IMR-90 (cell line): ENCODE data around the gene KCTD11. TPM values are rescaled to one million over a fixed set of nuclear protein-coding genes. Genes with fewer than 3 reads are reported as not detected.
A peak's percentile ranks its signal among the peaks of the same experiment; 100 is the strongest.

ENCODE experiments used
- ATAC-seq: fragments of 200-7000 bp; cut with Tn5 transposase; 2 replicates; pipeline ENCODE4 v1.9.1; 2020; ENCODE audit warnings: low read depth, mild to moderate bottlenecking, moderate library complexity
- BruUV-seq: library from RNA; stranded (reverse); fragments of 400-500 nt; replicated peaks from 2 replicates; lab custom pipeline; 2021; lab: Mats Ljungman, UMichigan
- CTCF ChIA-PET: fragments of 300-600 bp; formaldehyde crosslinking; extraction: SDS; loops from one replicate; lab custom pipeline; 2021; ENCODE audit warnings: antibody characterized with exemption; lab: Yijun Ruan, JAX
- POLR2A ChIA-PET: fragments of 300-600 bp; sonication (Branson Sonifier 250); formaldehyde crosslinking; loops from one replicate; lab custom pipeline; 2022; ENCODE audit warnings: antibody characterized with exemption; ENCODE audit not compliant: unreplicated experiment; lab: Charles Lee
- DNase-seq: peaks from one replicate; pipeline ENCODE4 v3.0.0; 2013
- H2AFZ ChIP-seq: replicated peaks from 2 replicates; pipeline ENCODE3; 2013; ENCODE audit warnings: low read length, mild to moderate bottlenecking; ENCODE audit not compliant: poor library complexity
- H2AK5ac ChIP-seq: 2 replicates; pipeline ENCODE4 v1.6.1; 2013; ENCODE audit warnings: low read depth, low read length, inconsistent platforms
- H2AK9ac ChIP-seq: replicated peaks from 2 replicates; pipeline ENCODE3; 2013; ENCODE audit warnings: mild to moderate bottlenecking, low read depth, low read length, moderate library complexity; ENCODE audit not compliant: poor library complexity
- H2BK120ac ChIP-seq: 2 replicates; pipeline ENCODE4 v1.6.1; 2013; ENCODE audit warnings: low read depth, low read length, inconsistent platforms
- H2BK15ac ChIP-seq: 3 replicates; pipeline ENCODE4 v1.6.1; 2013; ENCODE audit warnings: low read depth, low read length, inconsistent platforms
- H2BK20ac ChIP-seq: 2 replicates; pipeline ENCODE4 v1.6.1; 2013; ENCODE audit warnings: low read depth, mild to moderate bottlenecking, inconsistent platforms, low read length, moderate library complexity
- H2BK5ac ChIP-seq: 2 replicates; pipeline ENCODE4 v1.6.1; 2013; ENCODE audit warnings: mild to moderate bottlenecking, low read depth, low read length, inconsistent platforms; ENCODE audit not compliant: poor library complexity, severe bottlenecking
- H3K14ac ChIP-seq: replicated peaks from 2 replicates; pipeline ENCODE4 v1.6.1; 2013; ENCODE audit warnings: low read depth, low read length, inconsistent platforms
- H3K18ac ChIP-seq: 2 replicates; pipeline ENCODE4 v1.6.1; 2013; ENCODE audit warnings: low read depth, low read length, control low read depth
- H3K23ac ChIP-seq: 2 replicates; pipeline ENCODE4 v1.6.1; 2013; ENCODE audit warnings: low read depth, low read length, inconsistent platforms
- H3K27ac ChIP-seq: 2 replicates; pipeline ENCODE4 v1.5.1; 2013; ENCODE audit warnings: mild to moderate bottlenecking, control low read depth, low read length; ENCODE audit not compliant: insufficient read depth
- H3K27me3 ChIP-seq: 2 replicates; pipeline ENCODE4 v1.6.1; 2013; ENCODE audit warnings: low read length; ENCODE audit not compliant: control insufficient read depth, insufficient read depth
- H3K36me3 ChIP-seq: 2 replicates; pipeline ENCODE4 v1.6.1; 2013; ENCODE audit warnings: low read length, mixed read lengths; ENCODE audit not compliant: control insufficient read depth, insufficient read depth
- H3K4ac ChIP-seq: 2 replicates; pipeline ENCODE4 v1.6.1; 2013; ENCODE audit warnings: low read depth, low read length, inconsistent platforms
- H3K4me1 ChIP-seq: 2 replicates; pipeline ENCODE4 v1.6.1; 2013; ENCODE audit warnings: low read length, mixed read lengths; ENCODE audit not compliant: control insufficient read depth, insufficient read depth
- H3K4me2 ChIP-seq: 2 replicates; pipeline ENCODE4 v1.6.1; 2013; ENCODE audit warnings: low read depth, mild to moderate bottlenecking, control low read depth, low read length, moderate library complexity
- H3K4me3 ChIP-seq: 2 replicates; pipeline ENCODE4 v1.5.1; 2013; ENCODE audit warnings: low read depth, mild to moderate bottlenecking, control low read depth, low read length, moderate library complexity; ENCODE audit not compliant: insufficient read depth
- H3K56ac ChIP-seq: 2 replicates; pipeline ENCODE4 v1.6.1; 2013; ENCODE audit warnings: low read length, inconsistent platforms; ENCODE audit not compliant: insufficient read depth; ENCODE audit errors: extremely low read depth
- H3K79me1 ChIP-seq, 2 experiments: 2 replicates each; pipeline ENCODE4 v1.6.1; 2013; ENCODE audit warnings: low read length in 2 of 2, inconsistent platforms in 1 of 2, low read depth in 1 of 2
- H3K9ac ChIP-seq: 2 replicates; pipeline ENCODE4 v1.6.1; 2013; ENCODE audit warnings: low read depth, low read length, control low read depth
- H3K9me1 ChIP-seq: 2 replicates; pipeline ENCODE4 v1.6.1; 2013; ENCODE audit warnings: low read length, inconsistent platforms; ENCODE audit not compliant: insufficient read depth
- H3K9me3 ChIP-seq: 2 replicates; pipeline ENCODE4 v1.6.1; 2013; ENCODE audit warnings: low read length; ENCODE audit not compliant: control insufficient read depth, insufficient read depth
- H4K20me1 ChIP-seq: 2 replicates; pipeline ENCODE4 v1.6.1; 2013; ENCODE audit warnings: low read length, inconsistent platforms; ENCODE audit not compliant: insufficient read depth
- H4K5ac ChIP-seq: 2 replicates; pipeline ENCODE4 v1.6.1; 2013; ENCODE audit warnings: mild to moderate bottlenecking, low read depth, low read length, control low read depth
- H4K8ac ChIP-seq, 2 experiments: 2 replicates each; pipeline ENCODE4 v1.6.1; 2013; ENCODE audit warnings: low read depth in 2 of 2, low read length in 2 of 2, control low read depth in 1 of 2, inconsistent platforms in 1 of 2
- H4K91ac ChIP-seq: 2 replicates; pipeline ENCODE4 v1.6.1; 2013; ENCODE audit warnings: low read depth, low read length, inconsistent platforms; ENCODE audit not compliant: insufficient read depth
- CTCF ChIP-seq: conservative IDR thresholded peaks from 2 replicates; pipeline ENCODE4 v1.5.1; 2012; ENCODE audit warnings: mild to moderate bottlenecking, low read depth, low read length, improper control_type of control experiment
- POLR2A ChIP-seq: IDR thresholded peaks from 2 replicates; pipeline ENCODE4 v1.6.1; 2012; ENCODE audit warnings: mild to moderate bottlenecking, low read depth, low read length
- RAD21 ChIP-seq: IDR thresholded peaks from 2 replicates; pipeline ENCODE4 v1.6.1; 2012; ENCODE audit warnings: low read length, improper control_type of control experiment
- SMC3 ChIP-seq: fragments of 150-350 bp; IDR thresholded peaks from 2 replicates; pipeline ENCODE4 v1.6.1; 2016; ENCODE audit warnings: low read depth, mild to moderate bottlenecking, antibody characterized with exemption, low read length, moderate library complexity
- WGBS, 2 experiments: methylation state at CpG; one replicate each; pipeline versions ENCODE4 v1.1.5 to v1.1.7; 2013; ENCODE audit warnings: missing lambda C conversion rate in 2 of 2; ENCODE audit not compliant: insufficient read length in 1 of 2; ENCODE audit errors: extremely low coverage in 2 of 2; 5-methylcytosine and 5-hydroxymethylcytosine counted together
- dilution Hi-C: fragments of 300-500 bp; cut with HindIII; formaldehyde crosslinking; loops from one replicate; pipeline ENCODE4 v1.14.3; 2018; ENCODE audit warnings: low sequenced_read_pairs; ENCODE audit not compliant: unreplicated experiment
- in situ Hi-C: fragments of 300-500 bp; cut with MboI; formaldehyde crosslinking; loops from 3 replicates; pipeline ENCODE4 v1.14.3; 2019; ENCODE audit warnings: low sequenced_read_pairs, inconsistent platforms, mixed read lengths
- intact Hi-C: fragments of 100-400 bp; cut with micrococcal nuclease; formaldehyde crosslinking; loops from 2 replicates; pipeline ENCODE4 v1.10.0; 2022
- polyA plus RNA-seq, 3 experiments: library from polyadenylated mRNA; depleted of rRNA; stranded (reverse); fragments of >200 nt; gene quantifications; 2 replicates each; pipeline ENCODE4 v1.2.3, GENCODE V29; 2012; ENCODE audit warnings: low replicate concordance in 1 of 3
- total RNA-seq: library from RNA; depleted of rRNA; stranded (reverse); fragments of >200 nt; gene quantifications from 2 replicates; pipeline ENCODE4 v1.2.3, GENCODE V29; 2012

The KCTD11 gene
- total and polyA plus RNA-seq, 2 of the 4 experiments (the other 2 are of a cell fraction): 10.8 to 16.4 TPM

- Histone ChIP-seq H3K79me1 (peaks cover 10 to 28% of the 10 kb centered on the region in 2 experiments; a peak in 3 of 4 replicates), H2BK20ac (no peak overlapping the region), H3K18ac (no peak overlapping the region), H3K4me3 (no peak overlapping the region), H2BK120ac (no peak overlapping the region), H2AK9ac (peak overlapping the region; percentile 50), H3K4ac (no peak overlapping the region), H2AFZ (peak overlapping the region; percentile 70), H4K5ac (no peak overlapping the region), H3K9me3 (no peaks in the 10 kb centered on the region), H3K27ac (no peak overlapping the region), H3K9me1 (peaks cover 6% of the 10 kb centered on the region; the same call in 1 of the 2 replicates), H2BK5ac (no peak overlapping the region), H3K23ac (no peak overlapping the region), H2BK15ac (no peak overlapping the region), H4K91ac (no peak overlapping the region), H3K14ac (no peak overlapping the region), H3K4me1 (0 out of 2 replicates have a peak, but pooled peaks cover 2% of the 10 kb centered on the region), H3K4me2 (no peak overlapping the region), H4K8ac (no peak overlapping the region), H3K27me3 (no peaks in the 10 kb centered on the region), H4K20me1 (peaks cover 7% of the 10 kb centered on the region), H2AK5ac (peak overlapping the region; percentile 49), H3K9ac (no peak overlapping the region), H3K56ac (no peak overlapping the region), H3K36me3 (peaks cover 59% of the 10 kb centered on the region)
- WGBS, 2 experiments: 95% methylated on average over 8 of the region's 39 CpGs; no CpG with 5 or more reads in 1 of the 2 experiments
- dilution Hi-C loops: no loop called here
- DNase-seq (peak; percentile 17), ATAC-seq (peak; percentile 62; the same call in 1 of the 2 replicates)
- POLR2A ChIA-PET: no interaction called here
- in situ Hi-C loops: no loop called here
- CTCF ChIA-PET: no interaction called here
- intact Hi-C loops: loop anchor here (10.0 kb wide), 1 partner anchor 241 kb away; the partner anchor contains the start of gene SENP3
- BruUV-seq: no TSS peak
- no peak for TF ChIP-seq POLR2A
- TF ChIP-seq CTCF: peak; percentile 72
- TF ChIP-seq SMC3: peak; percentile 81
- peak; percentile 67 for TF ChIP-seq RAD21
Measured at GRCh38 chr17:7323731-7324437, 28.1 kb upstream of the KCTD11 start.
